OCI-LY7 (cell line): ENCODE data around the gene PANK4. TPM values are rescaled to one million over a fixed set of nuclear protein-coding genes. Genes with fewer than 3 reads are reported as not detected.
A peak's percentile ranks its signal among the peaks of the same experiment; 100 is the strongest.
"Not testable (repeated sequence)": the region's sequence is repeated elsewhere in the genome, so short reads cannot be mapped to it uniquely, and the experiment has no call there.

Experiments
- BruUV-seq: library from RNA; stranded (reverse); fragments of 400-500 nt; replicated peaks from 2 replicates; lab custom pipeline; 2021; lab: Mats Ljungman, UMichigan
- CTCF ChIA-PET: fragments of 300-600 bp; sonication (Branson Sonifier 250); formaldehyde crosslinking; loops from one replicate; lab custom pipeline; 2022; ENCODE audit warnings: antibody characterized with exemption; ENCODE audit not compliant: unreplicated experiment; lab: Charles Lee
- POLR2A ChIA-PET: fragments of 300-600 bp; sonication (Branson Sonifier 250); formaldehyde crosslinking; loops from one replicate; lab custom pipeline; 2022; ENCODE audit warnings: antibody characterized with exemption; lab: Charles Lee
- DNase-seq: peaks from one replicate; pipeline ENCODE4 v3.0.0-alpha.2; 2015; ENCODE audit warnings: low spot score
- H2AFZ ChIP-seq: fragments of 200-600 bp; sonication (generic), shearing (Covaris generic); 2 replicates; pipeline ENCODE4 v1.6.1; 2014; ENCODE audit warnings: mild to moderate bottlenecking, antibody characterized with exemption, low read length, moderate library complexity
- H3K27ac ChIP-seq: fragments of 200-600 bp; sonication (generic); 2 replicates; pipeline ENCODE4 v1.5.1; 2014; ENCODE audit warnings: mixed run types, low read depth, mild to moderate bottlenecking, moderate library complexity, low read length, inconsistent platforms; ENCODE audit not compliant: poor library complexity, severe bottlenecking
- H3K36me3 ChIP-seq: fragments of 200-600 bp; sonication (generic); 2 replicates; pipeline ENCODE4 v1.6.1; 2014; ENCODE audit warnings: mild to moderate bottlenecking, antibody characterized with exemption, low read length, moderate library complexity, mixed read lengths; ENCODE audit not compliant: insufficient read depth
- H3K4me1 ChIP-seq: fragments of 200-600 bp; sonication (generic); 2 replicates; pipeline ENCODE4 v1.5.1; 2014; ENCODE audit warnings: mild to moderate bottlenecking, low read length; ENCODE audit not compliant: insufficient read depth, poor library complexity, severe bottlenecking
- H3K4me2 ChIP-seq: fragments of 200-600 bp; sonication (generic); 2 replicates; pipeline ENCODE4 v1.6.1; 2014; ENCODE audit warnings: mild to moderate bottlenecking, low read length
- H3K4me3 ChIP-seq: fragments of 200-600 bp; sonication (generic); 2 replicates; pipeline ENCODE4 v1.5.1; 2014; ENCODE audit warnings: mild to moderate bottlenecking, low read depth, low read length; ENCODE audit not compliant: poor library complexity, severe bottlenecking
- H3K79me2 ChIP-seq: fragments of 200-600 bp; sonication (generic); 2 replicates; pipeline ENCODE4 v1.6.1; 2016; ENCODE audit warnings: low read depth, mild to moderate bottlenecking, low read length, moderate library complexity, mixed read lengths; ENCODE audit not compliant: insufficient read depth
- H3K9me2 ChIP-seq: fragments of 200-600 bp; sonication (generic); 2 replicates; pipeline ENCODE4 v1.6.1; 2016; ENCODE audit warnings: mild to moderate bottlenecking, low read length, mixed read lengths; ENCODE audit not compliant: insufficient read depth
- H3K9me3 ChIP-seq: fragments of 200-600 bp; sonication (generic); 2 replicates; pipeline ENCODE4 v1.6.1; 2014; ENCODE audit warnings: mild to moderate bottlenecking, mixed run types, low read length, mixed read lengths
- H4K20me1 ChIP-seq: fragments of 200-600 bp; sonication (generic); 2 replicates; pipeline ENCODE4 v1.6.1; 2014; ENCODE audit warnings: mild to moderate bottlenecking, antibody characterized with exemption, low read length, moderate library complexity, mixed read lengths; ENCODE audit not compliant: insufficient read depth
- CTCF ChIP-seq: fragments of 200-600 bp; sonication (generic); conservative IDR thresholded peaks from 2 replicates; pipeline ENCODE4 v1.5.1; 2014; ENCODE audit warnings: mild to moderate bottlenecking, antibody characterized with exemption, low read length, moderate library complexity, mixed read lengths
- EZH2phosphoT487 ChIP-seq: fragments of 200-600 bp; sonication (generic); IDR thresholded peaks from 2 replicates; pipeline ENCODE4 v1.6.1; 2018; ENCODE audit warnings: low read depth, borderline replicate concordance, mild to moderate bottlenecking, mixed run types, antibody characterized with exemption, low read length, moderate library complexity, mixed read lengths
- intact Hi-C: fragments of 100-400 bp; cut with micrococcal nuclease; formaldehyde crosslinking; loops from one replicate; pipeline ENCODE4 v1.10.0; 2022; ENCODE audit not compliant: unreplicated experiment
- total RNA-seq, 2 experiments: library from RNA; depleted of rRNA in 1 of 2; stranded (reverse); fragments of >200 nt in 1 of 2; shearing (Covaris generic) in 1 of 2; gene quantifications; 2 replicates each; pipeline ENCODE4 v1.2.3, GENCODE V29; 2014 to 2022

Gene PANK4
- total RNA-seq, 2 experiments from 2014 or later, result 49.1 to 55.9 TPM

- Histone ChIP-seq H3K4me1 (peaks cover 44% of the 10 kb centered on the region), H3K4me2 (peak overlapping the region; percentile 94), H3K27ac (peak overlapping the region; percentile 92), H3K4me3 (peak overlapping the region; percentile 76)
- H3K36me3 ChIP-seq, H3K79me2 ChIP-seq, H3K9me3 ChIP-seq, H2AFZ ChIP-seq, DNase-seq, BruUV-seq, H3K9me2 ChIP-seq, CTCF ChIA-PET, H4K20me1 ChIP-seq: not testable (repeated sequence)
- POLR2A ChIA-PET, result interaction anchor here (0.6 to 0.7 kb wide), 3 partner anchors 36 to 354 kb away, joined by 3 read pairs; no protein-coding TSS in a partner anchor
- intact Hi-C loops, result loop anchor here (2.0 to 5.0 kb wide), 2 partner anchors 35 to 117 kb away; no protein-coding TSS in a partner anchor
Measured at GRCh38 chr1:2549367-2550029, 23.1 kb upstream of the PANK4 start.

GRCh38 chr1:2548068-2548589 is 21.7 kb upstream of the PANK4 start:
- Histone ChIP-seq H3K36me3 (no peaks in the 10 kb centered on the region), H3K4me3 (peak overlapping the region; percentile 76), H3K27ac (peak overlapping the region; percentile 92), H2AFZ (peak overlapping the region; percentile 17; the same call in 1 of the 2 replicates), H3K4me2 (peak overlapping the region; percentile 94), H3K9me2 (no peaks in the 10 kb centered on the region), H4K20me1 (no peaks in the 10 kb centered on the region), H3K9me3 (no peaks in the 10 kb centered on the region), H3K79me2 (no peaks in the 10 kb centered on the region), H3K4me1 (peaks cover 44% of the 10 kb centered on the region)
- TF ChIP-seq EZH2phosphoT487 (no peak), CTCF (peak; percentile 93)
- intact Hi-C loops, result loop anchor here (1.0 to 5.0 kb wide), 4 partner anchors 37 to 157 kb away; partner anchors contain the start of genes MORN1 and RER1
- BruUV-seq, result no TSS peak
- DNase-seq, result peak; percentile 90
- POLR2A ChIA-PET, result interaction anchor here (0.5 to 3.7 kb wide), 4 partner anchors 37 to 641 kb away, joined by 3 to 15 read pairs (median 5); partner anchors contain the start of gene PEX10
- CTCF ChIA-PET, result interaction anchor here (0.5 to 0.6 kb wide), 2 partner anchors 126 to 134 kb away, joined by 4 to 5 read pairs; no protein-coding TSS in a partner anchor

- peak; percentile 73 for DNase-seq
- peak overlapping the region; percentile 92 for H3K27ac ChIP-seq
- POLR2A ChIA-PET, result interaction anchor here (0.5 to 3.7 kb wide), 6 partner anchors 37 to 641 kb away, joined by 3 to 15 read pairs (median 4); partner anchors contain the start of genes MORN1 and PEX10
- H3K79me2 ChIP-seq, result no peaks in the 10 kb centered on the region
- intact Hi-C loops, result loop anchor here (1.0 to 5.0 kb wide), 5 partner anchors 21 to 156 kb away; partner anchors contain the start of genes MORN1, PANK4 and RER1
- H3K9me2 ChIP-seq, result no peaks in the 10 kb centered on the region
- H3K4me3 ChIP-seq, result peak overlapping the region; percentile 76
- H3K9me3 ChIP-seq, result no peaks in the 10 kb centered on the region
- H3K36me3 ChIP-seq, result no peaks in the 10 kb centered on the region
- no TSS peak for BruUV-seq
- no peaks in the 10 kb centered on the region for H4K20me1 ChIP-seq
- H3K4me2 ChIP-seq, result peak overlapping the region; percentile 94
- H3K4me1 ChIP-seq, result peaks cover 44% of the 10 kb centered on the region
- TF ChIP-seq CTCF (no peak), EZH2phosphoT487 (no peak)
- H2AFZ ChIP-seq, result no peak overlapping the region; the same call in 1 of the 2 replicates
- CTCF ChIA-PET, result interaction anchor here (0.8 kb wide), 1 partner anchor 131 kb away, joined by 3 read pairs; no protein-coding TSS in a partner anchor
Measured at GRCh38 chr1:2547210-2548067, 21.0 kb upstream of the PANK4 start.
